HG03520 (cell line): Measurements from ENCODE around the gene NMRK2.
"Not testable (repeated sequence)": the region's sequence is repeated elsewhere in the genome, so short reads cannot be mapped to it uniquely, and the experiment has no call there.

Source experiments
- ATAC-seq: cut with Tn5 transposase; IDR thresholded peaks from one replicate; pipeline ENCODE4 v1.9.1; 2021; ENCODE audit warnings: mild to moderate bottlenecking, moderate library complexity; ENCODE audit not compliant: unreplicated experiment

Gene NMRK2, protein sequence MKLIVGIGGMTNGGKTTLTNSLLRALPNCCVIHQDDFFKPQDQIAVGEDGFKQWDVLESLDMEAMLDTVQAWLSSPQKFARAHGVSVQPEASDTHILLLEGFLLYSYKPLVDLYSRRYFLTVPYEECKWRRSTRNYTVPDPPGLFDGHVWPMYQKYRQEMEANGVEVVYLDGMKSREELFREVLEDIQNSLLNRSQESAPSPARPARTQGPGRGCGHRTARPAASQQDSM

DNA sequence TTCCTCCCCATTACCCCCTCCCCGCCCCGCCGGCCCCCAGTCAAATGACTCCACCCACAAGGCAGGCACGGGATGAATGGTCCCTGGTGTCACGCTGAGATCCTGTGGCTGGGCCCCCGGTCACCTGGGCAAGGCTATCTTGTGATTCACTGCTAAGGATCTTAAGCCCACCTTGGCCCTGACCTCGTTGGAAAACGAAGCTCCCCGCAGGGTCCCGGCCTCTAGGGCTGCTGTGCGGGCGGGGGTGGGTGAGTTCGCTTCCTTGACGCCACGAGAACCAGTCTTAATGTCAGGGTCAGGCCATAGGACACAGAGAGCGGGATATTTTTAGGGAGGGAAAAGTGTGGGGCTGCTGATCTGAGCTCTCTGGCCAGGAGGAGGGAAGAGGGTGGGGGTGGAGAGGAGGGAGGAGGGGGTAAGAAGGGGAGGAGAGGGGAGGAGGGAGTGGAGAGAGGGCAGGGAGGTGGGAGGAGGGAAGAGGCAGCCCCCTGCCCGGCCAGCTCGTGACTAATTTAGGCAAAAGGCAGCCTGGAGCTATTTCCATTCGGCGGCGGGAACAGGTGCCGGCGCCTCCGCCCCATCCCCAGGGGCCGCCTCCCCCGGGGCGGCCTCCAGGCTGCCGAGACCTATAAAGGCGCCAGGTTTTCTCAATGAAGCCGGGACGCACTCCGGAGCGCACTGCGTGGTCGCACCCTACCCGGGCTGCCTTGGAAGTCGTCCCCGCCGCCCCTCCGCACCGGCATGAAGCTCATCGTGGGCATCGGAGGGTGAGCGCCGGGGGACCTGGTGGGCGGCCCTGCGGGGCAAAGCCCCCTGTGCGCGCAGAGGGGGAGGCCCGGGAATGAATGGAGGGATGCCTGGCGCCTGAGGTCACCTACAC lies at the start of gene NMRK2:
Gene NMRK2, plus strand, starts transcription at position 139 of the 880 bp plus-strand sequence. Its CDS starts 603 bp downstream, at position 742.
- ATAC-seq: no peak

DNA sequence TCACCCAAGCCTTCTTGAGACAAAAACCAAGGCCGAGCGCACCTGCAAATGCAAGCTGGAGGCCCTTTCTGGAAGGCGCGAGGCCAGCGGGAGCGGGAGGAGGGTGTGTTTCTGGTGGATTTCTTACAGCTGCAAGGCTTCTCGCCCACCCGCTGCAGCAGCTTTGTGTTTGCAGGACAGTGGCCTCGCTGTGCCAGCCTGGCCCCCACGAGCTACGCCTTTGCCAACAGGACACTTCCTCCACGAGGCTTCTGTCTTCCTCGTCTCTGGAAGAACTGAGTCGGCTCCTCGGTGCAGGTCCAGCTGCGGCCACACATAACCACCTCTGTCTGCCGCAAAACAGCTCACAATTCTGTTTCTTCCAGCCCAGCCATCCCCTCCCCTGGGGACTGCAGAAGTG lies 42.3 kb upstream of the NMRK2 start:
- ATAC-seq: no peak

DNA sequence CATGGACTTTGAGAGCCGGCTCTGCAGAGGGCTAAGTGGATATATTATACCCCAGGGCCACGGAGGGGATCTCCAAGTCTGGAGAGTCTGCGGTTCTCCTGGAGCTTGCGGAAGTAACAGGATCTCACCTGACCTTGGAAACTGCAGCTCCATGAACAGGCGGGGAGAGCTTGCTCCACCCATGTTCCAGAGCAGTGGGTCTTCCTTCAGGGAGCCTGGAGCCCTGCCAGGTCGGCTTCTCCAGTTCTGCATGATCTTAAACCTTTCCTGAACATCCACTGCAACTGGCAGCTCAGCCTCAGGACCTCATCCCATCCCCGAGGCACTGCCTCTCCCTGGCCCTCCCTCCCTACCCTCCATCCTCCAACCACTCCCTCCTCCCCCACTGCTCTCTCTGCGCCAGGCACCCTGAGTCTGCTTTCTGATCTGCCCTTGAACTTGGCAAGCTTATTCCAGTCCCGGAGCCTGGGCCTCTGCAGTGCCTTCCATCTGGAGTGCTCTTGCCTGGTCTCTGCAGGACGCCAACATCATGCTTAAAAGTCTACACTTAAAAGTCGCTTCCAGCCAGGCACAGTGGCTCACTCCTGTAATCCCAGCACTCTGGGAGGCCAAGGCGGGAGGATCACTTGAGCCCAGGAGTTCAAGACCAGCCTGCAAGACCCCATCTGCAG lies 39.2 kb upstream of the NMRK2 start:
- no peak for ATAC-seq

DNA sequence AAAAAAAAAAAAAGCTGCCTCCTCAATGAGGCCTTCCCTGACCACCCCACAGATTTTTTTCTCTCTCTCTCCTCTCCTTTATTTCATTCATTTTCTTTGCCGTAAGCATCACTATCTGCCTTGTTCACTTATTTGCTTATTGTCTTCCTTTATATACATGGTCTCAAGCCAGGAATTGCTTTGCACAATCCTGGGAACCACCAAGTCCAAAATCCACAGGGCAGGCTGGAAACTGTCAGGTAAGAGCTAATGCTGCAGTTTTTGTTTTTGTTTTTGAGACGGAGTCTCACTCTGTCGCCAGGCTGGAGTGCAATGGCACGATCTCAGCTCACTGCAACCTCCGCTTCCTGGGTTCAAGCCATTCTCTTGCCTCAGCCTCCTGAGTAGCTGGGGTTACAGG lies 37.9 kb upstream of the NMRK2 start:
- ATAC-seq: not testable (repeated sequence)

DNA sequence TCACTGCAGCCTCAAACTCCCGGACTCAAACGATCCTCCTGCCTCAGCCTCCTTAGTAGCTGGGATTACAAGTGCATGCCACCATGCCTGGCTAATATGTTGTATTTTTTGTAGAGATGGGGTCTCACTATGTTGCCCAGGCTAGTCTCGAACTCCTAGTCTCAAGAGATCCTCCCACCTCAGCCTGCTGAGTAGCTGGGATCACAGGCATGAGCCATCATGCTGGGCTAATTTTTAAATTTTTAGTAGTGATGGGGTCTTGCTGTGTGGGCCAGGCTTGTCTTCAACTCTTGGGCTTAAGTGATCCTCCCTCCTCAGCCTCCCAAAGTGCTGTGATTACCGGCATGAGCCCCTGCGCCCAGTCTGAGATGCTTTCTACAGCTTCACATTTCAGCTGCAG lies 37.1 kb upstream of the NMRK2 start:
- no peak for ATAC-seq

DNA sequence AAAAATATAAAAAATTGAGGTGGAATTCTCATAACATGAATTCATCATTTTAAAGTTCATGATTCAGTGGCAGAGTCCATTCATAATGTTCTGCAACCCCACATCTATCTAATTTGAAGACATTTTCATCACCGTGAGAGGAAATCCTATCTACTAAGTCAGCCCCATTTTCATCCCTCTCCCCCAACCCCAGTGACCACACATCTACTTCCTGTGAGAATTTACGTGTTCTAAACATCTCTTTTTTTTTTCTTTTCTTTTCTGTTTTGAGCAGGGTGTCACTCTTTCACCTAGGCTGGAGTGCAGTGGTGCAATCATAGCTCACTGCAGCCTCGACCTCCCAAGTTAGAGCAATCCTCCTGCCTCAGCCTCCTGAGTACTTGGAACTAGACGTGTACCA lies 34.9 kb upstream of the NMRK2 start:
- no peak for ATAC-seq

DNA sequence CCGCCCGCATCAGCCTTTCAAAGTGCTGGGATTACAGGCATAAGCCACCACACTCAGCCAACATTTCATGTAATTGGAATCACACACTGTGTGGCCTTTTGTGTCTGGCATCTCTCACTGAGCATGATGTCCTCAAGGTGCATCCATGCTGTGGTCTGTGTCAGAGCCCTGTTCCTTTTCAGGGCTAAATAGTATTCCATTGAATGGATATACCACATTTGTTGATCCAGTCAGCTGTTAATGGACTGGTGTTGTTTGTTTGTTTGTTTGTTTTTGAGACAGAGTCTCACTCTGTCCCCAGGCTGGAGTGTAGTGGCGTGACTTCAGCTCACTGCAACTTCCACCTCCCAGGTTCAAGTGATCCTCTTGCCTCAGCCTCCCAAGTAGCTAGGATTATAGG lies 34.4 kb upstream of the NMRK2 start:
- ATAC-seq: no peak

DNA sequence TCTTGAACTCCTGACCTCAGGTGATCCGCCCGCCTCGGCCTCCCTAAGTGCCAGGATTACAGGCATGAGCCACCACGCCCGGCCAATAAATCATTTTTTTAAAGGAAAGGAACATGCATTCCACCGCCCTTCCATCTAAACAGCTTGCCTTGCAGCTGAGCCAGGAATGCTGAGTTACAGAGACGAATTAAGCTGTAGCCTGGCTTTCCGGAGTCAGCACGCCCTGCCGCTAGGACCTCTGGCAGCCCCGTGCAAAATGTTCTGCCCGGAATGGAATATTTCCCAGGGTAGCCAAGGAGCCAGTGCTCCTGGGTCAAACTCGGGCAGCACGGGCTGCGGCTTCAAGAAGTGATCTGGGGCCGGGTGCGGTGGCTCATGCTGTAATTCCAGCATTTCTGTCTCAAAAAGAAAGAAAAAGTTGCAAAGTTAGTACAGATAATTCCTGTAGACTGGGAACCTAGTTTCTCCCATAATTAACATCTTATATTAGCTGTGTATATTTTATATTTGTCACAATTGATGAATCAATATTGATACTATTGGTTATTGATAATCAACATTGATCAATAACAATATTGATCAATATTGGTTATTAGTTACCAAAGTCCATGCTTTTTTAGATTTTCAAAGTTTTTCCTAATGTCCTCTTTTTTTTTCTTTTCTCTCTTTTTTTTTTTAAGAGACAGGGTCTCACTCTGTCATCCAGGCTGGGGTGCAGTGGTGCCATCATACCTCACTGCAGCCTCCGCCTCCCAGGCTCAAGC lies 33.2 kb upstream of the NMRK2 start:
- ATAC-seq: no peak

DNA sequence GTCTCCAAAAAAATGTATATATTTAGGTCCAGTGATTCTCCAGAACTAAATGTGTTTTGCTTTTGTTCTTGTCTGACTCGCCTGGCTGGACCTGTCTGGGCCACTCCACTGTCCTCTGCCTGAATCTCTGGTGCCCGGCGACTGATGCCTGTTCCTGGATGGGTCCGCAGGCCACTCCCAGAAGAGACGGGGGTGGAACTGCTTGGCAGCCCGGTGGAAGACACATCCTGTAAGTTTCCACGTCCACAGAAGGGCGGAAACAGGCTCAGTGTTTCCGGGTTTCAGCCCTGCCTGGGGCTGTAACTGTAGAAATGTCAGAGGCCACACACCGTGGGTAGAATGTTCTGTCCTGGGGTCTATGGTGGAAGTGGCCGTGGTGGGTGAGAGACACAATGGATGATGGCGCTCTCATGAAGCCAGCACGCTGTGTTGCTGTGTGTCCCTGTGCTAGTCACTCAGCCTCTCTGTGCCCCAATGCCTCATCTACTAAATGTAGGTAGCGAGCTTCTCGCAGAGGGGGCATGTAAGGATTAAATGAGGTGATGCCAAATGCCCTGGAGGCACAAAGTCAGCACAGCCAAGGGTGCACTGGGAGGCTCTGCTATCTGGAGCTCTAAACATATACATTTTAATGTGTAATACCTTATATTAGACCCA lies 30.4 kb upstream of the NMRK2 start:
- no peak for ATAC-seq

DNA sequence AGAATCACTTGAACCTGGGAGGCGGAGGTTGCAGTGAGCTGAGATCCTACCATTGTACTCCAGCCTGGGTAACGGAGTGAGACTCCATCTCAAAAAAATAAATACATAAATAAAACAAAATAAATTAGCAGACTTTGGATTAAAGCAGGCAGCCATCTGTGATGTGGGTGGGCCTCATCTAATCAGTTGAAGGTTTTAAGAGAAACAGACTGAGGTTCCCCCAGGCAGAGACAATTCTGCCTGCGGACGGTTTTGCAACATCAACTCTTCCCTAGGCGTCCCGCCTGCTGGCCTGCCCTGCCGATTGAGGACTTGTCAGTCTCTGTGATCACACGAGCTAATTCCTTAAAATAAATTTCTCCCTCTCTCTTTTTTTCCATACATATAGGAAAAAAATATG lies 28.6 kb upstream of the NMRK2 start:
- no peak for ATAC-seq

DNA sequence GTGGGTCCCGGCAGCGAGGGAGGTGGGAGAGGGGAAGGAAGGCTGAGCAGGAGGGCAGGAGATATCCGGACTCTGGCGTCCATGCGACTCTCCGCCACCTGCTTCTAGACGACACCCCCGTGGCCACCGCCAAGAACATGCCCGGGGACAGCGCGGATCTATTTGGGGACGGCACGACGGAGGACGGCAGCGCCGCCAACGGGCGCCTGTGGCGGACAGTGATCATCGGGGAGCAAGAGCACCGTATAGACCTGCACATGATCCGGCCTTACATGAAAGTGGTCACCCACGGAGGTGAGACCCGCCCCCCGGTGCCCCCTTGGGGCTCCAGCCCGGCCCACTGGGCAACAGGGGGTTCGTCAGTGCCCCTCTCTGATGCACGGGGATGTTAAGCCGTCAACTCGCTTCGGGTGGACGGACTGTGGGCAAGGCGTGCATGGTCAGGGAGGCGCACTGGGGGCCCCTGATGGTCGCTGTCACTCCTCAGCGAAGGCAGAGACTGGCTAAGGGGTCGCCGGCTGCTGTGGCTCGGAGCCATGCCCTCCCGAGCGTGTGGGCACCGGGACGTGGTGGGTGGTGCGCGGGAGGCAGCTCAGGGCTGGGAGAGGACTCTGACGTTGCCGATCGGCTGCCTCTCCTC lies 25.1 kb upstream of the NMRK2 start:
- no peak for ATAC-seq

DNA sequence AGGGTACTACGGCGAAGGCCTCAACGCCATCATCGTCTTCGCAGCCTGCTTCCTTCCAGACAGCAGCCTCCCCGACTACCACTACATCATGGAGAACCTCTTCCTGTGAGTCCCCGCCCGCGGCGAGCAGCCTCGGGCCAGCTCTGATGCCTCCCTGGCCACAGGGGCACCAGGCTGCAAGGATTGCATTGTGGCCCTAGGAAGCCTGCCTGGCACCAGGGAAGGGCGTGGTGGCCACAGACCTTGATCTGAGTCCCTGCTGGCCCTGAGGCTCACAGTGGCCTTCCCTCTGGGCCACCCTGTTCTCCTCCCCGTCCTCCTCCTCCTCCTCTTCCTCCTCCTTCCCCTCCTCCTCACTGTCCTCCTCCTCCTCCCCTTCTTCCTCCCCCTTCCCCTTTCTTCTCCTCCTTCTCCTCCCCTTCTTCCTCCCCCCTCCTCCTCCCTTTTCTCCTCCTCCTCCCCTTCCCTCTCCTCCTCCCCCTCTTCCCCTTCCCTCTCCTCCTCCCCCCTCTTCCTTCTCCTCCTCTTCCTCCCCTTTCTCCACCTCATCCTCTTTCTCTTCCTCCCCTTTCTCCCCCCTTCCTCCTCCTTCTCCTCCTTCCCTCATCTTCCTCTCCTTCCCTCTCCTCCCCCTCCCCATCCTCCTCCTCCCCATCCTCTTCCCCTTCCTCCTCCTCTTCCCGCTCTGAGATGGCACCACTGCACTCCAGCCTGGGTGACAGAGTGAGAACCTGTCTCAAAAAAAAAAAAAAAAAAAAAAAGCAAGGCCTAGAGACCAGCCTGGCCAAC lies 24.4 kb upstream of the NMRK2 start:
- no peak for ATAC-seq

DNA sequence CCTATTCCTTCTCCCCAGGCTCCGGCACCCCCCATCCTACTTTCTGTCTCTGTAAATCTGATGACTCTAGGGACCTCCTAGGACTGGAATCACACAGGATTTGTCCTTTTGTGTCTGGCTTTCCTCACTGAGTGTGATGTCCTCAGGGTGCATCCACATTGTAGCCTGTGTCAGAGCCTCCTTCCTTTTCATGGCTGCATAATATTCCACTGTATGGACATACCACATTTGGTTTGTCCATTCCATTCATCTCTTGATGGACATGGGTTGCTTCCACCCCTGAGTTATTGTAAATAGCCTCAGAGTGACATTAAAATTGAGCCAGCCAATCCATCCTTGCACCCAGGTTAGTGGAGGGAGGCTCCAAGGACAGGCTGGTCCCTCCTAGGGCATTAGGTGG lies 22.8 kb upstream of the NMRK2 start:
- no peak for ATAC-seq

DNA sequence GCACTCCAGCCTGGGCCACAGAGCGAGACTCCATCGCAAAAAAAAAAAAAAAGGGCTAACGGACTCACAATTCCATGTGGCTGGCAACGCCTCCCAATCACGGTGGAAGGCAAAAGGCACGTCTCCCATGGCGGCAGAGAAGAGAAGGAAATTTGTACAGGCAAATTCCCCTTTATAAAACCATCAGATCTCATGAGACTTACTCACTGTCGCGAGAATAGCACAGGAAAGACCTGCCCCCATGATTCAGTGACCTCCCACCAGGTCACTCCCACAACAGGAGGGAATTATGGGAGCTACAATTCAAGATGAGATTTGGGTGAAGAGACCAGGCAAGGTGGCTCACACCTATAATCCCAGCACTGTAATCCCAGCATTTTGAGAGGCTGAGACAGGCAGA lies 18.7 kb upstream of the NMRK2 start:
- no peak for ATAC-seq

DNA sequence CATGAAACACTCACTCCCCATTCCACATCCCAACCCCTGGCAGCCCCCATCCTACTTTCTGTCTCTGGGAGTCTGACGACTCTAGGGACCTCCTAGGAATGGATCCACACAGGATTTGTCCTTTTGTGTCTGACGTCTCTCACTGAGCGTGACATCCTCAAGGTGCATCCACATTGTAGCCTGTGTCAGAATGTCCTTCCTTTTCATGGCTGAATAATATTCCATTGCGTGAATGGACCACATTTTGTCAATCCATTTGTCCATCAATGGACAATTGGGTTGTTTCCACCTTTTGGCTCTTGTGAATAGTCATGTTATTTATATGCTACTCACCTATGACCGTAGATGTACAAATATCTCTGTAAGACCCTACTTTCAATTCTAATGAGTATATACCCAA lies 16.8 kb upstream of the NMRK2 start:
- no peak for ATAC-seq

DNA sequence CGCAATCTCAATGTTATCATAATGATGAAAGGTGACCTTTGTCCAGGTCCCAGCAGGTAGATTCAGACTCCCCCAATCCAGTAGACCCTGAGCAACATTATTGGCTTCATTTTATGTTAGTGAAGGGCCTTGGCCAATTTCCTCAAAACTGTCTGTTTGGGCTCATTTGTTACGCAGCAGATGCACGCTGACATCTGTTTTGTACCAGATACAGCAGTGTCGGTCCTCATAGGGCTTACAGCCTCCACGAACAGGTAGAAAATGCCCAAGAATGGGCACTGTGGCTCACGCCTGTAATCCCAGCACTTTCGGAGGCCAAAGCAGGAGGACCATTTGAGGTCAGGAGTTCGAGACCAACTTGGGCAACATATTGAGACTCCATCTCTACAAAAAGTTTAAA lies 13.1 kb upstream of the NMRK2 start:
- ATAC-seq: no peak

DNA sequence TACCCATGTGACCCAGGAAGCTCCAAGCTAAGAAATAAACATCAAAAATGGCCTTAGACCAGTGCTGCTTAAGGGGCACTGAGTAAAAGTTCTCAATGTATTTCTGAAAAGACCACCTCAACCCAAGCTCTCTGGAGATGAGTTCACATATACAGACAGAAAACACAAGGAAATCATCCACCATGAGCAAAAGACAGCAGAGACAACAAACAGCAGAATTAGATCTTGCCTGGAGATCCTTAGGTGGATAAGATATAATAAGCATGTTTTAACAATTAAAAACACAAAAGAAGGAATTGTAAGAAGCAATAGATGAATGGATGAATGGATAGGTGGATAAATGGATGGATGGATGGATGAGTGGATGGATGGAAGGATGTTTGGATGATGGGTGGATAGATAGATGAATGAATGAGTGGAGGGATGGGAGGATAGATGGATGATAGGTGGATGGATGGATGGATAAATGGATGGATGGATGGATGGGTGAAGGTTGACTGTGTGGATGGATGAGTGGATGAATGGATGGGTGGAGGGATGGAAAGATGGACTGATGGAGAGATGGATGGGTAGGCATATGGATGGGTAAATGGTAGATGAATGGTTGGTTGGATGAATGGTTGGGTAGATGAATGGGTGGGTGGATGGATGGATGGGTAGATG lies 9.6 kb upstream of the NMRK2 start:
- ATAC-seq: no peak

DNA sequence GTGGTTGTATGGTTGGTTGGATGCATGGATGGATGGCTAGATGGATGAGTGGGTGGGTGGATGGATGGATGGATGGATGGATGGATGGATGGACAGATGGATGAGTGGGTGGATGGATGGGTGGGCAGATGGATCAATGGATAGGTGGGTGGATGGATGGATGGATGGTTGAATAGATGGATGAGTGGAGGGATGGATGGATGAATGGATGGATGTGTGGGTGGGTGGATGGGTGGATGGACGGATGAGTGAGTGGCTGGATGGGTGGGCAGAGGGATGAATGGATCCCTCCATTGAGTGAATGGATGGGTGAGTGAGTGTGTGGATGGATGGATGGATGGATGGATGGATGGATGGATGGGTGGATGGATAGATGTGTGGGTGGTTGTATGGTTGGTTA lies 9.0 kb upstream of the NMRK2 start:
- ATAC-seq: no peak

DNA sequence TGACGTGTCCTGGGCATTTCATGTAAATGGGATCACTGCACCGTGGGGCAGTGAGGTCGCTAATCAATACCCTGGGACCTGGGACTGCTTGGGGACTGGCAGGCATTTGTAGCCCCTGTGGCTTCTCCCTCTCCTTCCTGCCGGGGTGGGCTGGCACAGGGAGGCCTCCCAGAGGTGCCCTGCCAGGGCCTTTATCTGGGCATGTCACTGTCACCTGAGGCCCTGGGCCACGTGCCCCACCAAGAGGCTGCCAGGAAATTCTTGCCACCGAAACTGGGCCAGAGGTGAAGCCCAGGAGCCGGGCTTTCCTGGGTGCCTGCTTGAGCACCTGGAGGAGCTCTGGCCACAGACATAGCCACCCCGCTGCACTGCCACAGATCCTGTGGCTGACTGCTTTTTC lies 1.8 kb upstream of the NMRK2 start:
- ATAC-seq: no peak
